ENCODE data around the gene SYTL4. TPM values are rescaled to one million over a fixed set of nuclear protein-coding genes. Genes with fewer than 3 reads are reported as not detected.

The SYTL4 gene
- total and polyA plus RNA-seq, 2 of the 13 experiments (the other 11 are each of a cell fraction or from before 2014, with no cell fraction given) = 0.41 to 0.73 TPM

GRCh38 chrX:100652266-100652665 lies 79.7 kb downstream of the SYTL4 start:
- DNase-seq (ENCODE audit: low spot score) (no peak), FAIRE-seq (no peak), ATAC-seq (no peak)
- H3K79me2 ChIP-seq (ENCODE audit: insufficient read depth, low read length) = no peaks in the 10 kb centered on the region
- no peaks in the 10 kb centered on the region for H3K27me3 ChIP-seq (ENCODE audit: control insufficient read depth in 1 of 2, insufficient read depth in 2 of 2, low read length in 2 of 2)
- no peak overlapping the region for H3K4me3 ChIP-seq (replicated peaks in 1 of 3; ENCODE audit: insufficient read depth in 1 of 3, low read depth in 2 of 3, low read length in 3 of 3)
- TF ChIP-seq U2AF1 (optimal IDR thresholded peaks at IDR 0.05; ENCODE audit: low read depth, low read length) (no peak), IKZF1 (IDR thresholded peaks at IDR 0.05) (no peak), ELF3 (CRISPR knock-in tag; IDR thresholded peaks at IDR 0.05) (no peak), MED1 (CRISPR knock-in tag; IDR thresholded peaks at IDR 0.05) (no peak), ZSCAN20 (CRISPR knock-in tag; IDR thresholded peaks at IDR 0.05; ENCODE audit: borderline replicate concordance) (no peak)
- TF ChIP-seq, protein P1, sequence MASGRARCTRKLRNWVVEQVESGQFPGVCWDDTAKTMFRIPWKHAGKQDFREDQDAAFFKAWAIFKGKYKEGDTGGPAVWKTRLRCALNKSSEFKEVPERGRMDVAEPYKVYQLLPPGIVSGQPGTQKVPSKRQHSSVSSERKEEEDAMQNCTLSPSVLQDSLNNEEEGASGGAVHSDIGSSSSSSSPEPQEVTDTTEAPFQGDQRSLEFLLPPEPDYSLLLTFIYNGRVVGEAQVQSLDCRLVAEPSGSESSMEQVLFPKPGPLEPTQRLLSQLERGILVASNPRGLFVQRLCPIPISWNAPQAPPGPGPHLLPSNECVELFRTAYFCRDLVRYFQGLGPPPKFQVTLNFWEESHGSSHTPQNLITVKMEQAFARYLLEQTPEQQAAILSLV (CRISPR knock-in tag; IDR thresholded peaks at IDR 0.05; ENCODE audit: borderline replicate concordance) = no peak
- no peaks in the 10 kb centered on the region for H3K9me3 ChIP-seq (ENCODE audit: low read length)
- H3K4me1 ChIP-seq (ENCODE audit: insufficient read depth, low read length) = peaks cover 60% of the 10 kb centered on the region
- in situ Hi-C loops (cut with HindIII; ENCODE audit: extremely low pct_ligation_motif_present, low pct_unique_long_range_greater_than_20kb) = no loop called here
- 96% methylated on average over 2 of the region's 2 CpGs for WGBS (ENCODE audit: low lambda C conversion rate)
- no TSS peak for BruUV-seq (replicated peaks)
- H3K27ac ChIP-seq (ENCODE audit: extremely low read length, insufficient read depth, low read length) = no peak overlapping the region
- no peak overlapping the region for H3K4me2 ChIP-seq (ENCODE audit: low read depth, low read length)
- intact Hi-C loops (cut with micrococcal nuclease; ENCODE audit: unreplicated experiment) = no loop called here
- CTCF ChIA-PET (ENCODE audit: low intra/inter-chr PET ratio, low total read pairs) = no interaction called here
- no peak overlapping the region for H3K9ac ChIP-seq (ENCODE audit: insufficient read depth, low read depth, low read length)
- no peak overlapping the region for H2AFZ ChIP-seq (ENCODE audit: low read length)
- no peaks in the 10 kb centered on the region for H3K36me3 ChIP-seq (replicated peaks in 1 of 2; ENCODE audit: control insufficient read depth in 1 of 2, insufficient read depth in 2 of 2, low read length in 2 of 2)
- POLR2A ChIA-PET = no interaction called here
- no peaks in the 10 kb centered on the region for H4K20me1 ChIP-seq (ENCODE audit: insufficient read depth, low read length)

- Histone ChIP-seq H3K9ac (ENCODE audit: insufficient read depth, low read depth, low read length) (no peak overlapping the region), H3K27me3 (ENCODE audit: control insufficient read depth in 1 of 2, insufficient read depth in 2 of 2, low read length in 2 of 2) (no peaks in the 10 kb centered on the region), H3K4me1 (ENCODE audit: insufficient read depth, low read length) (peaks cover 75% of the 10 kb centered on the region), H3K36me3 (replicated peaks in 1 of 2; ENCODE audit: control insufficient read depth in 1 of 2, insufficient read depth in 2 of 2, low read length in 2 of 2) (no peaks in the 10 kb centered on the region), H3K79me2 (ENCODE audit: insufficient read depth, low read length) (no peaks in the 10 kb centered on the region), H3K9me3 (ENCODE audit: low read length) (no peaks in the 10 kb centered on the region), H4K20me1 (ENCODE audit: insufficient read depth, low read length) (no peaks in the 10 kb centered on the region), H3K27ac (ENCODE audit: extremely low read length, insufficient read depth, low read length) (no peak overlapping the region), H2AFZ (ENCODE audit: low read length) (no peak overlapping the region), H3K4me3 (replicated peaks in 1 of 3; ENCODE audit: insufficient read depth in 1 of 3, low read depth in 2 of 3, low read length in 3 of 3) (no peak overlapping the region), H3K4me2 (ENCODE audit: low read depth, low read length) (no peak overlapping the region)
- ChIA-PET POLR2A (interaction anchor here (1.1 kb wide), 1 partner anchor 14 kb away, joined by 5 read pairs; the partner anchor contains the start of gene TSPAN6), CTCF (ENCODE audit: low intra/inter-chr PET ratio, low total read pairs) (no interaction called here)
- ATAC-seq (no peak), DNase-seq (ENCODE audit: low spot score) (no peak), FAIRE-seq (no peak)
- intact Hi-C loops (cut with micrococcal nuclease; ENCODE audit: unreplicated experiment) (no loop called here), in situ Hi-C loops (cut with HindIII; ENCODE audit: extremely low pct_ligation_motif_present, low pct_unique_long_range_greater_than_20kb) (no loop called here)
- WGBS (ENCODE audit: low lambda C conversion rate) = no CpG with 5 or more reads among the region's 1 CpG
- BruUV-seq (replicated peaks) = no TSS peak
- no peak for TF ChIP-seq ZBTB20 (CRISPR knock-in tag; IDR thresholded peaks at IDR 0.05; ENCODE audit: borderline replicate concordance, low read depth)
- TF ChIP-seq PHF5A (CRISPR knock-in tag; IDR thresholded peaks at IDR 0.05; ENCODE audit: low read depth, unreplicated experiment) = no peak
- TF ChIP-seq ZFX (CRISPR knock-in tag; IDR thresholded peaks at IDR 0.05; ENCODE audit: low read depth) = no peak
- TF ChIP-seq JUN (CRISPR knock-in tag; IDR thresholded peaks at IDR 0.05) = no peak
- no peak for TF ChIP-seq BRF2 (CRISPR knock-in tag; IDR thresholded peaks at IDR 0.05)
- TF ChIP-seq TBX2 (CRISPR knock-in tag; IDR thresholded peaks at IDR 0.05; ENCODE audit: borderline replicate concordance) = no peak
- TF ChIP-seq, protein P2, sequence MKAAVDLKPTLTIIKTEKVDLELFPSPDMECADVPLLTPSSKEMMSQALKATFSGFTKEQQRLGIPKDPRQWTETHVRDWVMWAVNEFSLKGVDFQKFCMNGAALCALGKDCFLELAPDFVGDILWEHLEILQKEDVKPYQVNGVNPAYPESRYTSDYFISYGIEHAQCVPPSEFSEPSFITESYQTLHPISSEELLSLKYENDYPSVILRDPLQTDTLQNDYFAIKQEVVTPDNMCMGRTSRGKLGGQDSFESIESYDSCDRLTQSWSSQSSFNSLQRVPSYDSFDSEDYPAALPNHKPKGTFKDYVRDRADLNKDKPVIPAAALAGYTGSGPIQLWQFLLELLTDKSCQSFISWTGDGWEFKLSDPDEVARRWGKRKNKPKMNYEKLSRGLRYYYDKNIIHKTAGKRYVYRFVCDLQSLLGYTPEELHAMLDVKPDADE (CRISPR knock-in tag; IDR thresholded peaks at IDR 0.05) = no peak
- TF ChIP-seq, protein P1 (CRISPR knock-in tag; IDR thresholded peaks at IDR 0.05; ENCODE audit: borderline replicate concordance) = no peak
Measured at GRCh38 chrX:100650841-100651240, 81.1 kb downstream of the SYTL4 start.

Data from HepG2 (cell line).